GM10248 (cell line): ENCODE results near the gene SRRM3.
"Not testable (repeated sequence)": the region's sequence is repeated elsewhere in the genome, so short reads cannot be mapped to it uniquely, and the experiment has no call there.

Source experiments
- CTCF ChIA-PET: fragments of 300-600 bp; sonication (Branson Sonifier 250); formaldehyde crosslinking; extraction: SDS; loops from one replicate; lab custom pipeline; 2021; ENCODE audit warnings: antibody characterized with exemption; lab: Yijun Ruan, JAX
- POLR2A ChIA-PET: fragments of 350-650 bp; sonication (Branson Sonifier 250); formaldehyde crosslinking; extraction: SDS; loops from one replicate; lab custom pipeline; 2020; ENCODE audit warnings: antibody characterized with exemption; lab: Yijun Ruan, JAX
- DNase-seq: peaks from one replicate; pipeline ENCODE4 v3.0.0; 2012; ENCODE audit errors: extremely low spot score
- TF ChIP-seq, protein P1 (sequence below): IDR thresholded peaks from 2 replicates; pipeline ENCODE4 v1.5.1; 2012; ENCODE audit warnings: mild to moderate bottlenecking, low read depth; ENCODE audit errors: extremely low read depth, missing control alignments, control extremely low read depth

SRRM3 gene

DNA sequence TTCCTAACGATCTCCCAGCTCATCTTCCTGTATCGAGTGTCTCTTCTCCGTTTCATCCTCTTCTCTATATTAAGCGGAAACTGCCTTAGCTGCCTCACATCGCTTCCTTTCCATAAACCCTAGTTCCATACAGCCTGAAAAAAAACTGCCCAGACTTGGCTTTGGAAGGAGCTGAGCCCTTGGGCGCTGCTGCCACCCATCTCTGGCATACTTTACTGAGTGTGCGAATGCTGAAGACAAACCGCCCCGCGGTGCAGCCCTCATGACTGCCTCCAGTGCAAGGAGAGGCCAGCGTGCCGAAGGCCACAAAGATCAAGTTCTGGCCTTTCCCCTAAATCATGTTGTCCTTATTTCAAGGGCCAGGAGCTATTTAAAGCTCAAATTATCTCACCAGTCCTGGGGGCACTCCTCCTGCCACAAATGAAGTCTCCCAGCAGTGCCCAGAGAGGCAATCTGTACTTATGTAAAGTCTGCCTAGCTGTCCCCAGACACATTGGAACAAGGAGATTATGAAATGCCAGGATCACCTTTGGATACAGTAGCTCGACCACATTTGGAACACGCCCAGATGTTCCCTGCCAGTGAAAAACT, 131.9 kb downstream of the SRRM3 start:
- TF ChIP-seq, protein P1, sequence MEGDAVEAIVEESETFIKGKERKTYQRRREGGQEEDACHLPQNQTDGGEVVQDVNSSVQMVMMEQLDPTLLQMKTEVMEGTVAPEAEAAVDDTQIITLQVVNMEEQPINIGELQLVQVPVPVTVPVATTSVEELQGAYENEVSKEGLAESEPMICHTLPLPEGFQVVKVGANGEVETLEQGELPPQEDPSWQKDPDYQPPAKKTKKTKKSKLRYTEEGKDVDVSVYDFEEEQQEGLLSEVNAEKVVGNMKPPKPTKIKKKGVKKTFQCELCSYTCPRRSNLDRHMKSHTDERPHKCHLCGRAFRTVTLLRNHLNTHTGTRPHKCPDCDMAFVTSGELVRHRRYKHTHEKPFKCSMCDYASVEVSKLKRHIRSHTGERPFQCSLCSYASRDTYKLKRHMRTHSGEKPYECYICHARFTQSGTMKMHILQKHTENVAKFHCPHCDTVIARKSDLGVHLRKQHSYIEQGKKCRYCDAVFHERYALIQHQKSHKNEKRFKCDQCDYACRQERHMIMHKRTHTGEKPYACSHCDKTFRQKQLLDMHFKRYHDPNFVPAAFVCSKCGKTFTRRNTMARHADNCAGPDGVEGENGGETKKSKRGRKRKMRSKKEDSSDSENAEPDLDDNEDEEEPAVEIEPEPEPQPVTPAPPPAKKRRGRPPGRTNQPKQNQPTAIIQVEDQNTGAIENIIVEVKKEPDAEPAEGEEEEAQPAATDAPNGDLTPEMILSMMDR = no peak
- DNase-seq = no peak
- ChIA-PET CTCF (interaction anchor here (0.7 to 3.7 kb wide), 6 partner anchors 11 to 86 kb away, joined by 3 to 19 read pairs (median 4); no protein-coding TSS in a partner anchor), POLR2A (interaction anchor here (0.6 kb wide), 1 partner anchor 12 kb away, joined by 3 read pairs; no protein-coding TSS in a partner anchor)

DNA sequence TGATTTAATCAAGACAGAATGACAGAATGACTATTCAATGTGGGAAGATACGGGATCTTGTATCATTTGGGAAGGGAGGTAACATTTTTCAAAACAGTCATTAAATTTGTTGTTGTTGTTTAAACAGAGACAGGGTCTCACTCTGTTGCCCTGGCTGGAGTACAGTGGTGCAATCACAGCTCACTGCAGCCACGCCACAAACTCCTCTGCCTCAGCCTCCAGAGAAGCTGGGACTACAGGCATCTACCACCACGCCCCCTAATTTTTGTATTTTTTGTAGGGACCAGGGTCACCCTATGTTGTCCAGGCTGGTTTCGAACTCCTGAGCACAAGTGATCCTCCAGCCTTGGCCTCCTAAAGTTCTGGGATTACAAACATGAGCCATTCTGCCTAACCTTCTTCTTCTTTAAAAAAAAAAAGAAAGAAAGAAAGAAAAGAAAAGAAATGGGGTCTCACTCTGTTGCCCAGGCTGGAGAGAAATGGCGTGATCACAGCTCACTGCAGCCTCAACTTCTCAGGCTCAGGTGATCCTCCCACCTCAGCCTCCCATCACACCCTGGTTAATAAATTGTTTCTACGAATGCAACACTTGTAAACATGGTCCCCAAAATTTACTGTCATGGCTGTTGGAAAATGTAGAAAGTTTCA, 132.7 kb downstream of the SRRM3 start:
- TF ChIP-seq, protein P1 = no peak
- POLR2A ChIA-PET = no interaction called here
- no peak for DNase-seq
- CTCF ChIA-PET = interaction anchor here (0.7 to 3.7 kb wide), 7 partner anchors 8 to 85 kb away, joined by 3 to 19 read pairs (median 4); no protein-coding TSS in a partner anchor

- POLR2A ChIA-PET, DNase-seq: not testable (repeated sequence)
- CTCF ChIA-PET = interaction anchor here (0.9 to 3.7 kb wide), 5 partner anchors 9 to 73 kb away, joined by 3 to 19 read pairs (median 4); partner anchors contain the start of gene YWHAG
These were observed 133.7 kb downstream of the SRRM3 start for GRCh38 chr7:76335417-76335816.

DNA sequence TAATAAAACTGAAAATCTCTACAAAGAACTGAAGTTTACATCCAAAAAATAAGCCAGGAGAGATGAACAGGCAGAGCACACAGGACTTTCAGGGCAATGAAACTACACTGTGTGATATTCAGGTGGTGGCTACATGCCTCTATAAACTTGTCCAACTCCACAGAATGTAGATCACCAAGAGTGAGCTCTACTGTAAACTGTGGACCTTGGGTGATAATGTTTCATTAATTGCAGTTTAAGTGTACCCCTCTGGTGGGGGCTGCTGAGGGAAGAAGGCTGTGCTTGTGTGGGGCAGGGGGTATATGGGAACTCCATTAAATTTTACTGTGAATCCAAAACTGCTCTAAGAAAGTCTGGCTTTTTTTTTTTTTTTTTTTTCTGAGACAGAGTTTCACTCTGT, 134.4 kb downstream of the SRRM3 start:
- CTCF ChIA-PET = interaction anchor here (1.2 to 1.5 kb wide), 2 partner anchors 9 to 23 kb away, joined by 3 to 5 read pairs; partner anchors contain the start of gene YWHAG
- TF ChIP-seq, protein P1 = no peak
- POLR2A ChIA-PET = no interaction called here
- no peak for DNase-seq
